GM19455 (cell line): Measurements from ENCODE around the gene SPRED2.
A peak's percentile ranks its signal among the peaks of the same experiment; 100 is the strongest.

ENCODE experiments used
- ATAC-seq: cut with Tn5 transposase; IDR thresholded peaks from one replicate; pipeline ENCODE4 v1.9.1; 2021; ENCODE audit not compliant: unreplicated experiment

The SPRED2 gene

GRCh38 chr2:65388051-65388531 lies 44.3 kb downstream of the SPRED2 start:
- ATAC-seq, result peak; percentile 63

DNA sequence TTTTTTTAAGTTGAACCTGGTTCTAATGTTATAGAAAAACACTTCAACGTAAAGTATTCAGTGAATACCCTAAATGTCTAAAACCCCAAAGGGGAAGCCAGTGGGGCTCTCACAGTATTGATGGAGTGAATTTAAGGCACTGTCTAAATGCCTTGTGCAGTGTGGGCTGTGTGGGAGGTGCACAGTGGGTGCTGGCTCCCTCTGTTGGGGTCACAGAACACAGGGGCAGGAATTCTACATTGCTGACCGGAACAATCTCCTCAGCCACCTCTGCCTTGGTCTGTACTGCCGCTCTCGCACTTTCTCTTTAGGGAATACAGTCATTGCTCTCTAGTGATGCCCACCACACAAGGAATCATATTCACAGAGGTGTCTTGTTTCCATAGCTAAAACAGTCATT lies 45.4 kb downstream of the SPRED2 start:
- no peak for ATAC-seq

- ATAC-seq, result no peak
Measured at GRCh38 chr2:65386344-65386743, 46.1 kb downstream of the SPRED2 start.

GRCh38 chr2:65383541-65384488 lies 48.6 kb downstream of the SPRED2 start:
- ATAC-seq, result no peak

DNA sequence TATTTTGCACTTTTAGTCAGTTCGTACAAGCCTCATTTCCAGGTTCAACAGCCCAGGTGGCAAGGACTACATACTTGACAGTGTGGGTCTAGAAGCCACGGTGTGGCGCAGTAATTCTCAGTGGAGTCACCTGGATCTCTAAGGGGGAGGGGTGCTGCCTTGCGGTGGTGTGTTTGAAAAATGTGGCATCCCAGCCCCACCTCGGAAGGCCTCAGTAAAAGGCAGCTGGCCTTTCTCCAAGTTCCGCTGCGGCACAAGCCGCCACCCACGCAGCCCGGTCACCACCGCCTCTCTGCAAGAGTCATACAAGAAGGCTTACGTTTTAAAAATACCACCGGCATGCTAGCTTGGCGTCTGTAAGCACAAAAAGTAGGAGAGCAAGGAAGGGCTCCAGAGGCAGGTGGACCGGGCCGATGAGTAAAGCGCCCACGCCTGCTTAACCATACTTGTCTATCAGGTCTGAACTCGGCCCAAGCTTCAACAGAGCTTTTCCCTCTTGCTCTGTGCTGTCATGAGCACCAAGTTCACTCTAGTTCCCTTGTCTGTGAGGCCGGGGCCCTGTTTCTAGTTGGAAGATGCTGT lies 49.5 kb downstream of the SPRED2 start:
- peak; percentile 74 for ATAC-seq

DNA sequence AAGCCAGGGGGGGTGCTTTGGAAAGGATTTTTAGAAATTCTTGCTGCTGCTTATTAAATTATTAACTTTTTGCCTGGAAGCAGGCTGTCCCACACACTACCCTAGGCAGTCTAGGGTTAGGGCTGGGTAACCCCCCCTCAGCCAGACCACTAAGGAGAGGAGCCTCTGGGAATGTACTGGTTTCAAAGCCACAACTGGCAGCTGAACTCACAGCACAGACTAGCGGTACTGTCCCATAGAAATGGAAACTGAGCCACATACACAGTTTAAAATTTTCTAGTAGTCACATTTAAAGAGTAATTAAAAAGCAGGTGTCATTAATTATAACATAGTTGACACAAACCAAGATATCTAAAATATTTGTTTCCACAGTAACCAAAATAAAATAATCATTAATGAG lies 50.1 kb downstream of the SPRED2 start:
- ATAC-seq, result no peak

GRCh38 chr2:65381607-65382051 lies 50.8 kb downstream of the SPRED2 start:
- ATAC-seq, result no peak

GRCh38 chr2:65380255-65380654 lies 52.1 kb downstream of the SPRED2 start:
- no peak for ATAC-seq

DNA sequence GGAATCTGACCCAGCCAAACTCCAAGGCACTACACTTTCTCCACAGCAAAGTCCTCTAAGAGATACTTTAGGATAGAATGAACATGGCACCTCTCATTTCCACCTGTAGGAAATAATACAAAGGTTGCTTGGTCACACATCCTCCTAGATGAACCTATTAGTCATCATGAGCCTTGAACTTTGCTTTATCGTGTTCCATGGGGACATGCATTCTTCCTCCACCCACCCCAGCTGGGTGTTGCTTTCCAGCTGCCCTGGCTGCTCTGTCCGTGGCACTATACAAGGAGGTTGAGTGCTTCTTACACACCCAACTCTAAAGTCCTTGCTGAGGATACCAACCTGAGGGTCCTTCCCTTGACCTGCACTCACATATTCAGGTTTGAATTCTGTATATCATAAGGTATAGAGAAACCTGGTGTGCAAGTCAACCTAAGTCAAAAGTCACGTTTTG lies 52.7 kb downstream of the SPRED2 start:
- no peak for ATAC-seq

GRCh38 chr2:65379223-65379622 lies 53.2 kb downstream of the SPRED2 start:
- ATAC-seq, result no peak

DNA sequence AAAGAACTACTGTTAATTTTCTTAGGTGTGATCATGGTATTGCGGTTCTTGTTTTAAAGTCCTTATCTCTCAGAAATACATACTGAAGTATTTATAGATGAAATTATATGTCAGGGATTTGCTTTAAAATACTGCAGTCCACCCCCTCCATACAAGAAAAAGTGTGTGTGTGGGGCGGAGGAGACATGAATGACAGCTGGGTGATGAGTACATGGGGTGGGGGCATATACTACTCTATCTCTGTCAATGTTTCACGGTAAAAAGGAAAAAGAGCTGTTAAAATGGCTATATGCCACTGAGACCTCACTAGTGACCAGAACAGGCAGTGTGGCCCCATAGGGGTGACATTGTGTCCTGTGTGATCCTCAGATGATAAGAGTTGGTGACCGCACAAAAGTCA lies 54.1 kb downstream of the SPRED2 start:
- no peak for ATAC-seq

DNA sequence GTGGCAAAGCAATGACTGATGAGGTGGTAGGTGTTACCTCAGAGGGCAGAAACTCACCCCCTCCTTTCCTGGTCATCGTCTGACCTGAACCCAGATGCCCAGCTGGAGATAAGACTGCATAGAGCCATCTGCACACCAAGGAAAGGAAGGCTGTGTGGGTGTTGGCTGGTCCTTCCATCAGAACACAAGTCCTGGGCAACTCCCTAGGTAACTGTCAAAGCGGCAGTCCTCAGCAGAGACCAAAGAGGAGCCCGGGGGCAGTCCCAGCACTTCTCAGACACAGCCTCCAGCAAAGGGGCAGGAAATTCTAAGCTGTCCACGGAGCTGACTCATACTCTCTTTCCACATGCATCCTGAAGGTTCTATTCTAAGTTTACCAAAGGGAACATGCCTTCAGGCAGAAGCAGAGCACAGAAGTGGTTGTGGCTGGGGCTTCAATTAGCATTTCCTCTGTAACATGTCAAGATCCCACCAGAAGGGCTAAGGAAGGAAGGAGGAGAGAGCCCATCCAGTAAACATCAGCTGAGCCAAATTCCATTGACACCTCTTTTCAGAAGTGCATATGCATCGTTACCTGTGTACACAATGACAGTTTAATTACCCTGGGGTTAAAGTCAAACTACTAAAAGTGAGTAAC lies 54.7 kb downstream of the SPRED2 start:
- ATAC-seq, result no peak

- ATAC-seq, result no peak
Measured at GRCh38 chr2:65375723-65376122, 56.7 kb downstream of the SPRED2 start.

DNA sequence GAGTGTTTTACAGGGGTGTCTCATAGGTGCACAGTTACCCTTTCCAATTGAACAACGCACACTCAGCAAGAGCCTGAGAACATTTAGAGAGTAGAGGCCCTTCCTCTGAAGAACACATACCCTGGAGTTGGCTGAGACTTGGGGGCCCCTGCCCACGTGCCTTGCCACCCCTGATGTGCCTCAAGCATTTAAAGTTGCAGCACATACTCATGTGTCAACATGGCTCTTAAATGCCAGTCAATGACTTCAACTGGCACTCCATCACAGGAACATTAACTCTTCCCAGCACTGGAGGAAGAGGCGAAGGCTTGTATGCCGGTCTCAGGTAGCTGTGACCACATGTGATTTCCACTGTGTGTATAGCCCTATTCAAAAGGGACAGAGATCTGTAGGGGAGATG lies 57.4 kb downstream of the SPRED2 start:
- ATAC-seq, result no peak

DNA sequence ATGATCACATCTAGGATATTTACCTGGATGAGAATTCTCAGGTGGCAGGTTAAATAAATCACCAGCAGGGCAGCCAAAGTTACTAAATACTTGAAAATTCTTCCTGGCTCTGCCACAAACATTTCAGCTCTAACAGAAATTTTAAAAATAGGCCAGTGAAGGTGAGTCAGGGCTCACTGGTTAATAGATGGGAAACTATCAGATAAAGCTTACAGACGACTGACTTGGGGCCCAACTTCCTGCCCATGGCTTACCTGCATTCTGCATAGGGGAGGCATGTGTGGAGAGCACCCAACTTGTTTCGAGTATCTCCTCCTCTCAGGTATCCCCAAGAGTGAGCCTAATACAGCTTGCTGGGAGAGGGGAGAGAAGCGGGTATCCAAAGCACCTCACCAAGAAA lies 57.8 kb downstream of the SPRED2 start:
- no peak for ATAC-seq

DNA sequence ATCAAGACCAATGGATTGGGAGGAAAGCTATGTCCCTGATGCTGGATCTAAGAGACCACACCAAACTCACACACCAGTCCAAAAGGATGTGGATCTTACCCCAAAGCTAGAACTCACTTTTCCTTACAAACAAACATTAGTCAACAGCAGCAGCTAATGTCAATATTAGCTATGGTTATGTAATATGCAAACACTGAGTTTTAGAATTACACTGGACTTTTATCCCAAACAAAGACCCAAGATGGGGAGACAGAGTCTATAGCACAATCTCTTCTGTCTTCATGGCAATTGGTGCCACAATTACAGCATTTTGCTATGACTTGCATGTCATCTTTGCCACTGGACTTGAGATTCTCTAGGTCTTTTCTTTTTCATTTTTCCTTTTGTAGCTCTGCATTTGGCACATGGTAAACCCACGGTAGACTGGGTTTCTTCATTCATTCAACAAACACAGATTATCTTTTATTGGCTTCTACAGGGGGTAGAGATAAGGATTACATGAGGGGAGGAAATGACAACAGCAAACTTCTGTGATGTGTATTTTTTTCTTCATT lies 59.0 kb downstream of the SPRED2 start:
- ATAC-seq, result no peak

DNA sequence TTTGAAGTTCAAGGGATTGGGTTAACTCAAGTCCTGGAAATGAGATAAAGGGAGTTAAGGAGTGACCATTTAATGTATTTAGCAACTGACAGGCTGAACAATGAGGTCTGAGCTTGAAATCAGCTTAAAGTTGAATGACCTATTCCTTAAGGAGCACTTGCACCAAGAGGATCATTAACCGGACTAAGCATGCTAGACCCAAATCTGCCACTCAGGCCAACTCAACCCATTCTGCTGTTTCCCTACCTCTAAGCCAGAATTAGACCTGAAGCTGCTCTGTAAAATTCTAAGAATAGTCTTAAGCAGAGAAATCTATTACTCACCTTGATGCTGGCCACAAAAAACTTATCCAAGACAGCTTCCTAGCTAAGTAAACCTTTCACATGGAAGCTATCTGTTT lies 59.8 kb downstream of the SPRED2 start:
- ATAC-seq, result no peak

- ATAC-seq, result no peak
Measured at GRCh38 chr2:65371074-65371434, 61.3 kb downstream of the SPRED2 start.

GRCh38 chr2:65370387-65371073 lies 61.9 kb downstream of the SPRED2 start:
- ATAC-seq, result no peak

DNA sequence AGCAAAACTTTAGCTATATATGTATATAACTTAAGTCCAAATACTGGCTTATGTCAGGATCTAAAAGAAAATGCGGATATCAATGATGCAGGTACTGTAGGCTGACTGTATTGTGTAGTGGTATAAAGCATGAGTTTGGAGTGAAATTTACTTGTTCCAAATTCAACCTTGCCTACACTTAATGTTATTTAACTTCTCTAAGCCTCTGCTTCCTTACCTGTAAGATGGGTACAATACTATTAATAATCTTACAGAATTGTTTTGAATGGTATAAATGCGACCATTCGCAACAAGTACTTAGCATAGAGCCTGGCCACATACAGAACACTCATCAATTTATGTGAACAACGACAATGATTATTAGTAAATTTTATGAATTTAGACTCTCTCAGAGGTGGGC lies 62.4 kb downstream of the SPRED2 start:
- ATAC-seq, result no peak

GRCh38 chr2:65369574-65369973 lies 62.8 kb downstream of the SPRED2 start:
- ATAC-seq, result no peak
